Caco-2 (cell line): ENCODE results near the gene LRP5. TPM values are rescaled to one million over a fixed set of nuclear protein-coding genes. Genes with fewer than 3 reads are reported as not detected.

Source experiments
- BruUV-seq: library from RNA; stranded (reverse); fragments of 400-500 nt; replicated peaks from 2 replicates; lab custom pipeline; 2021; lab: Mats Ljungman, UMichigan
- CTCF ChIA-PET: fragments of 300-600 bp; sonication (Branson Sonifier 250); formaldehyde crosslinking; loops from one replicate; lab custom pipeline; 2022; ENCODE audit warnings: antibody characterized with exemption; lab: Charles Lee
- POLR2A ChIA-PET: fragments of 300-600 bp; sonication (Branson Sonifier 250); formaldehyde crosslinking; loops from one replicate; lab custom pipeline; 2022; ENCODE audit warnings: antibody characterized with exemption; lab: Charles Lee
- DNase-seq, 2 experiments: peaks; one replicate each; pipeline versions ENCODE4 v3.0.0 to v3.0.0-alpha.2; 2020 to 2022
- H3K27me3 ChIP-seq: replicated peaks from 2 replicates; pipeline ENCODE4 v1.6.0; 2011; ENCODE audit warnings: low read length; ENCODE audit not compliant: control insufficient read depth, insufficient read depth
- H3K36me3 ChIP-seq: 2 replicates; pipeline ENCODE4 v1.5.1; 2011; ENCODE audit warnings: low read length; ENCODE audit not compliant: control insufficient read depth, insufficient read depth
- H3K4me1 ChIP-seq: fragments of 250-450 bp; sonication (Bioruptor Pico); 2 replicates; pipeline ENCODE4 v1.5.1; 2020; ENCODE audit warnings: mild to moderate bottlenecking
- H3K4me3 ChIP-seq: 2 replicates; pipeline ENCODE4 v1.5.1; 2011; ENCODE audit warnings: low read depth, mild to moderate bottlenecking, control low read depth, low read length
- H3K9me3 ChIP-seq: fragments of 250-450 bp; sonication (Bioruptor Pico); 2 replicates; pipeline ENCODE4 v1.5.1; 2020; ENCODE audit warnings: mild to moderate bottlenecking, moderate library complexity
- H3K27ac Mint-ChIP-seq: one replicate; pipeline ENCODE4 v1.8.0; 2022; ENCODE audit warnings: mixed read lengths; ENCODE audit not compliant: unreplicated experiment
- H3K27me3 Mint-ChIP-seq: one replicate; pipeline ENCODE4 v1.8.0; 2022; ENCODE audit warnings: mixed read lengths; ENCODE audit not compliant: insufficient read depth, unreplicated experiment
- H3K36me3 Mint-ChIP-seq: one replicate; pipeline ENCODE4 v1.8.0; 2022; ENCODE audit warnings: mild to moderate bottlenecking, mixed read lengths; ENCODE audit not compliant: insufficient read depth, unreplicated experiment
- H3K4me1 Mint-ChIP-seq: one replicate; pipeline ENCODE4 v1.8.0; 2022; ENCODE audit warnings: low read depth, mixed read lengths; ENCODE audit not compliant: unreplicated experiment
- H3K4me3 Mint-ChIP-seq: one replicate; pipeline ENCODE4 v1.8.0; 2022; ENCODE audit warnings: mild to moderate bottlenecking, moderate library complexity, mixed read lengths; ENCODE audit not compliant: unreplicated experiment
- H3K9me3 Mint-ChIP-seq: one replicate; pipeline ENCODE4 v1.8.0; 2022; ENCODE audit warnings: mixed read lengths; ENCODE audit not compliant: unreplicated experiment
- CTCF ChIP-seq, 2 experiments: fragments of 200-600 bp in 1 of 2; IDR thresholded peaks; 1 replicate in 1 of 2; 2 replicates in 1 of 2; pipeline versions ENCODE4 v1.5.1 to v1.8.0; 2011 to 2022; ENCODE audit warnings: antibody characterized with exemption in 1 of 2, control low read depth in 1 of 2, inconsistent platforms in 1 of 2, low read depth in 1 of 2, low read length in 1 of 2, mild to moderate bottlenecking in 1 of 2, moderate library complexity in 1 of 2; ENCODE audit not compliant: insufficient read depth in 1 of 2, severe bottlenecking in 1 of 2, unreplicated experiment in 1 of 2
- intact Hi-C: fragments of 100-400 bp; cut with micrococcal nuclease; formaldehyde crosslinking; loops from one replicate; pipeline ENCODE4 v1.10.0; 2022; ENCODE audit not compliant: unreplicated experiment
- total RNA-seq: library from RNA; stranded (reverse); gene quantifications from 2 replicates; pipeline ENCODE4 v1.2.3, GENCODE V29; 2022

The LRP5 gene
- total RNA-seq, 1 experiment from 2014 or later: 94.3 TPM

DNA sequence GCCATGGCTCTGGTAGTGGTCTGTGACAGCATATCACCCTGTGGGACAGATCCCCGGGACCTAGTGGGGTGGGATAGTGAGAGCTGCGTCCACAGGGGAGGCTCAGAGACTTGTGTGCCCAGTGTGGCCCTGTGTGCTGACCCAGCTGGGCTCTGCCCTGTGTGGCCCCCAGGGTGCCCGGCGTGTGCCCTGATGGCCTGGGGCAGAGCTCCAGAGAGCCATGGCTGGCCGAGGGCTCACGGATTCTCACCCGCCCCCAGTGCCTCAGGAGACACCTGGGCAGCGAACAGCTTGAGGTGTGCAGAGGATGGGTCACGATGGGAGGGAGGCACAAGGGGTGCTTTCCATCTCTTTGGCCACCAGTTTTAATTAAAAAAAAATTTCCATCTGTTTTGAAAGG lies 11.8 kb downstream of the LRP5 start:
- TF ChIP-seq CTCF (IDR thresholded peaks at IDR 0.05; ENCODE audit: insufficient read depth in 1 of 2, low read depth in 1 of 2, low read length in 1 of 2, severe bottlenecking in 1 of 2, unreplicated experiment in 1 of 2): no peak
- no peaks in the 10 kb centered on the region for H3K27me3 Mint-ChIP-seq
- CTCF ChIA-PET: interaction anchor here (0.6 kb wide), 2 partner anchors 16 to 209 kb away, joined by 3 read pairs; no protein-coding TSS in a partner anchor
- peaks cover 41% of the 10 kb centered on the region for H3K36me3 Mint-ChIP-seq
- no peak overlapping the region for H3K4me3 Mint-ChIP-seq
- no peak overlapping the region for H3K4me3 ChIP-seq
- H3K9me3 Mint-ChIP-seq: peaks cover 12% of the 10 kb centered on the region
- intact Hi-C loops: no loop called here
- peaks cover 22% of the 10 kb centered on the region; the same call in 1 of the 2 replicates for H3K4me1 ChIP-seq
- no TSS peak for BruUV-seq
- H3K36me3 ChIP-seq: no peaks in the 10 kb centered on the region; the same call in 1 of the 2 replicates
- peaks cover 35% of the 10 kb centered on the region for H3K4me1 Mint-ChIP-seq
- DNase-seq: no peak
- H3K27me3 ChIP-seq: no peaks in the 10 kb centered on the region
- POLR2A ChIA-PET: interaction anchor here (0.5 kb wide), 1 partner anchor 22 kb away, joined by 6 read pairs; no protein-coding TSS in a partner anchor
- H3K9me3 ChIP-seq: no peaks in the 10 kb centered on the region
- H3K27ac Mint-ChIP-seq: peak overlapping the region; percentile 25

- H3K4me1 Mint-ChIP-seq: peaks cover 39% of the 10 kb centered on the region
- ChIA-PET CTCF (interaction anchor here (0.6 kb wide), 1 partner anchor 16 kb away, joined by 3 read pairs; no protein-coding TSS in a partner anchor), POLR2A (interaction anchor here (0.5 kb wide), 1 partner anchor 23 kb away, joined by 6 read pairs; no protein-coding TSS in a partner anchor)
- H3K27me3 Mint-ChIP-seq: no peaks in the 10 kb centered on the region
- H3K4me3 Mint-ChIP-seq: no peak overlapping the region
- peaks cover 37% of the 10 kb centered on the region for H3K36me3 Mint-ChIP-seq
- H3K27me3 ChIP-seq: no peaks in the 10 kb centered on the region
- DNase-seq: no peak
- H3K4me3 ChIP-seq: no peak overlapping the region
- H3K27ac Mint-ChIP-seq: peak overlapping the region; percentile 46
- peaks cover 22% of the 10 kb centered on the region; the same call in 1 of the 2 replicates for H3K4me1 ChIP-seq
- BruUV-seq: no TSS peak
- intact Hi-C loops: no loop called here
- H3K36me3 ChIP-seq: no peaks in the 10 kb centered on the region; the same call in 1 of the 2 replicates
- TF ChIP-seq CTCF (IDR thresholded peaks at IDR 0.05; ENCODE audit: insufficient read depth in 1 of 2, low read depth in 1 of 2, low read length in 1 of 2, severe bottlenecking in 1 of 2, unreplicated experiment in 1 of 2): no peak
- peaks cover 12% of the 10 kb centered on the region for H3K9me3 Mint-ChIP-seq
- no peaks in the 10 kb centered on the region for H3K9me3 ChIP-seq
Observed at GRCh38 chr11:68324695-68325094, 12.3 kb downstream of the LRP5 start.

DNA sequence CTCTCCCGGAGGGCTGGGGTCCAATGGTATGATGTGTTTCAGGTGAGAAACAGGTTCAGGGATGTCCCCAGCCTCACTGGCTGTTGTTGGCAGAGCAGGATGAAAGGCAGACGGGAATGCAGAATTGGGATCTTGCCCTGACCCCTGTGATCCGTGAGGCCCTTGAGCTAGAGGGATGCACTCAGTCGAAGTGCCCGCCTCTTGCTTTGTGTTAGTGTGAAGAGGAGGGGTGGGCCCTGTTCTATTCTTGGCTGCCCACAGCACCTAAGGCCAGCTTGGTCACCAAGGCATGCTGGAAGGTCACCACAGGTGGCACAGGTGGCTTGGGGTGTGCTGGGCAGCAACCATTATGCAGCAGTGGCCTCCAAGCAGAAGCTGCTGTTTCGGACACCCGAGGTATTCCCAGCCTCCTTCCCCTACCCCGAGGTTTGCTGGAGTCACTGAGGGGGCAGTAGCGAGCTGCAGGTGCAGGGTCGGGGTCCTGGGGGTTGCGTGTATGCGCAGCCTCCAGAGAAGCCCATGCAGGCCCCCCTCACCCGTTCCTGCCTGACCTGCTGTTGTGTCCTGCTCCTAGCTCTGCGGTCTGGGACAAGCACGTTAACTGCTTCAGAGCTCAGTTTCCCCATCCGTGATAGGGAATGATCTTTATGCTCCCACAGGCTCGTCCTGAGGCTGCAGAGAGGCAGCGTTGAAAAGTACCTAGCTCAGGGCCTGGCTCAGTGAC lies 13.0 kb downstream of the LRP5 start:
- Histone ChIP-seq H3K9me3 (no peaks in the 10 kb centered on the region), H3K36me3 (peaks cover 2% of the 10 kb centered on the region; the same call in 1 of the 2 replicates), H3K27me3 (no peaks in the 10 kb centered on the region), H3K4me3 (no peak overlapping the region), H3K4me1 (peaks cover 23% of the 10 kb centered on the region; the same call in 1 of the 2 replicates)
- peak in 1 of 2 experiments; percentile 6 for TF ChIP-seq CTCF (IDR thresholded peaks at IDR 0.05; ENCODE audit: insufficient read depth in 1 of 2, low read depth in 1 of 2, low read length in 1 of 2, severe bottlenecking in 1 of 2, unreplicated experiment in 1 of 2)
- Mint-ChIP-seq H3K27me3 (no peaks in the 10 kb centered on the region), H3K4me1 (peaks cover 43% of the 10 kb centered on the region), H3K9me3 (peaks cover 11% of the 10 kb centered on the region), H3K4me3 (no peak overlapping the region), H3K36me3 (peaks cover 37% of the 10 kb centered on the region), H3K27ac (peak overlapping the region; percentile 46)
- BruUV-seq: no TSS peak
- POLR2A ChIA-PET: interaction anchor here (0.8 kb wide), 1 partner anchor 53 kb away, joined by 4 read pairs; no protein-coding TSS in a partner anchor
- DNase-seq: no peak
- CTCF ChIA-PET: interaction anchor here (0.6 to 1.9 kb wide), 3 partner anchors 17 to 233 kb away, joined by 3 to 6 read pairs (median 3); no protein-coding TSS in a partner anchor
- intact Hi-C loops: no loop called here
